IMR-90 (cell line): Measurements from ENCODE around the gene FNDC5. TPM values are rescaled to one million over a fixed set of nuclear protein-coding genes. Genes with fewer than 3 reads are reported as not detected.

ENCODE experiments used
- ATAC-seq: fragments of 200-7000 bp; cut with Tn5 transposase; 2 replicates; pipeline ENCODE4 v1.9.1; 2020; ENCODE audit warnings: low read depth, mild to moderate bottlenecking, moderate library complexity
- BruUV-seq: library from RNA; stranded (reverse); fragments of 400-500 nt; replicated peaks from 2 replicates; lab custom pipeline; 2021; lab: Mats Ljungman, UMichigan
- CTCF ChIA-PET: fragments of 300-600 bp; formaldehyde crosslinking; extraction: SDS; loops from one replicate; lab custom pipeline; 2021; ENCODE audit warnings: antibody characterized with exemption; lab: Yijun Ruan, JAX
- POLR2A ChIA-PET: fragments of 300-600 bp; sonication (Branson Sonifier 250); formaldehyde crosslinking; loops from one replicate; lab custom pipeline; 2022; ENCODE audit warnings: antibody characterized with exemption; ENCODE audit not compliant: unreplicated experiment; lab: Charles Lee
- DNase-seq: peaks from one replicate; pipeline ENCODE4 v3.0.0; 2013
- H2AFZ ChIP-seq: replicated peaks from 2 replicates; pipeline ENCODE3; 2013; ENCODE audit warnings: low read length, mild to moderate bottlenecking; ENCODE audit not compliant: poor library complexity
- H2AK5ac ChIP-seq: 2 replicates; pipeline ENCODE4 v1.6.1; 2013; ENCODE audit warnings: low read depth, low read length, inconsistent platforms
- H2AK9ac ChIP-seq: replicated peaks from 2 replicates; pipeline ENCODE3; 2013; ENCODE audit warnings: mild to moderate bottlenecking, low read depth, low read length, moderate library complexity; ENCODE audit not compliant: poor library complexity
- H2BK120ac ChIP-seq: 2 replicates; pipeline ENCODE4 v1.6.1; 2013; ENCODE audit warnings: low read depth, low read length, inconsistent platforms
- H2BK15ac ChIP-seq: 3 replicates; pipeline ENCODE4 v1.6.1; 2013; ENCODE audit warnings: low read depth, low read length, inconsistent platforms
- H2BK20ac ChIP-seq: 2 replicates; pipeline ENCODE4 v1.6.1; 2013; ENCODE audit warnings: low read depth, mild to moderate bottlenecking, inconsistent platforms, low read length, moderate library complexity
- H2BK5ac ChIP-seq: 2 replicates; pipeline ENCODE4 v1.6.1; 2013; ENCODE audit warnings: mild to moderate bottlenecking, low read depth, low read length, inconsistent platforms; ENCODE audit not compliant: poor library complexity, severe bottlenecking
- H3K14ac ChIP-seq: replicated peaks from 2 replicates; pipeline ENCODE4 v1.6.1; 2013; ENCODE audit warnings: low read depth, low read length, inconsistent platforms
- H3K18ac ChIP-seq: 2 replicates; pipeline ENCODE4 v1.6.1; 2013; ENCODE audit warnings: low read depth, low read length, control low read depth
- H3K23ac ChIP-seq: 2 replicates; pipeline ENCODE4 v1.6.1; 2013; ENCODE audit warnings: low read depth, low read length, inconsistent platforms
- H3K27ac ChIP-seq: 2 replicates; pipeline ENCODE4 v1.5.1; 2013; ENCODE audit warnings: mild to moderate bottlenecking, control low read depth, low read length; ENCODE audit not compliant: insufficient read depth
- H3K27me3 ChIP-seq: 2 replicates; pipeline ENCODE4 v1.6.1; 2013; ENCODE audit warnings: low read length; ENCODE audit not compliant: control insufficient read depth, insufficient read depth
- H3K36me3 ChIP-seq: 2 replicates; pipeline ENCODE4 v1.6.1; 2013; ENCODE audit warnings: low read length, mixed read lengths; ENCODE audit not compliant: control insufficient read depth, insufficient read depth
- H3K4ac ChIP-seq: 2 replicates; pipeline ENCODE4 v1.6.1; 2013; ENCODE audit warnings: low read depth, low read length, inconsistent platforms
- H3K4me1 ChIP-seq: 2 replicates; pipeline ENCODE4 v1.6.1; 2013; ENCODE audit warnings: low read length, mixed read lengths; ENCODE audit not compliant: control insufficient read depth, insufficient read depth
- H3K4me2 ChIP-seq: 2 replicates; pipeline ENCODE4 v1.6.1; 2013; ENCODE audit warnings: low read depth, mild to moderate bottlenecking, control low read depth, low read length, moderate library complexity
- H3K4me3 ChIP-seq: 2 replicates; pipeline ENCODE4 v1.5.1; 2013; ENCODE audit warnings: low read depth, mild to moderate bottlenecking, control low read depth, low read length, moderate library complexity; ENCODE audit not compliant: insufficient read depth
- H3K56ac ChIP-seq: 2 replicates; pipeline ENCODE4 v1.6.1; 2013; ENCODE audit warnings: low read length, inconsistent platforms; ENCODE audit not compliant: insufficient read depth; ENCODE audit errors: extremely low read depth
- H3K79me1 ChIP-seq, 2 experiments: 2 replicates each; pipeline ENCODE4 v1.6.1; 2013; ENCODE audit warnings: low read length in 2 of 2, inconsistent platforms in 1 of 2, low read depth in 1 of 2
- H3K9ac ChIP-seq: 2 replicates; pipeline ENCODE4 v1.6.1; 2013; ENCODE audit warnings: low read depth, low read length, control low read depth
- H3K9me1 ChIP-seq: 2 replicates; pipeline ENCODE4 v1.6.1; 2013; ENCODE audit warnings: low read length, inconsistent platforms; ENCODE audit not compliant: insufficient read depth
- H3K9me3 ChIP-seq: 2 replicates; pipeline ENCODE4 v1.6.1; 2013; ENCODE audit warnings: low read length; ENCODE audit not compliant: control insufficient read depth, insufficient read depth
- H4K20me1 ChIP-seq: 2 replicates; pipeline ENCODE4 v1.6.1; 2013; ENCODE audit warnings: low read length, inconsistent platforms; ENCODE audit not compliant: insufficient read depth
- H4K5ac ChIP-seq: 2 replicates; pipeline ENCODE4 v1.6.1; 2013; ENCODE audit warnings: mild to moderate bottlenecking, low read depth, low read length, control low read depth
- H4K8ac ChIP-seq, 2 experiments: 2 replicates each; pipeline ENCODE4 v1.6.1; 2013; ENCODE audit warnings: low read depth in 2 of 2, low read length in 2 of 2, control low read depth in 1 of 2, inconsistent platforms in 1 of 2
- H4K91ac ChIP-seq: 2 replicates; pipeline ENCODE4 v1.6.1; 2013; ENCODE audit warnings: low read depth, low read length, inconsistent platforms; ENCODE audit not compliant: insufficient read depth
- BHLHE40 ChIP-seq: fragments of 150-350 bp; IDR thresholded peaks from 2 replicates; pipeline ENCODE4 v1.6.1; 2016; ENCODE audit warnings: mild to moderate bottlenecking, low read depth, low read length
- CHD1 ChIP-seq: IDR thresholded peaks from 2 replicates; pipeline ENCODE4 v1.6.1; 2012; ENCODE audit warnings: low read depth, low read length, improper control_type of control experiment
- ELK1 ChIP-seq: fragments of 150-350 bp; IDR thresholded peaks from 2 replicates; pipeline ENCODE4 v1.6.1; 2016; ENCODE audit warnings: low read depth, mild to moderate bottlenecking, low read length, moderate library complexity, borderline replicate concordance
- FOS ChIP-seq: fragments of 150-350 bp; IDR thresholded peaks from 2 replicates; pipeline ENCODE4 v1.6.1; 2016; ENCODE audit warnings: low read depth, low read length
- MAFK ChIP-seq: IDR thresholded peaks from 2 replicates; pipeline ENCODE4 v1.6.1; 2012; ENCODE audit warnings: low read depth, low read length, improper control_type of control experiment
- MAZ ChIP-seq: IDR thresholded peaks from 2 replicates; pipeline ENCODE4 v1.6.1; 2012; ENCODE audit warnings: low read depth, mild to moderate bottlenecking, low read length, improper control_type of control experiment, moderate library complexity, borderline replicate concordance
- MXI1 ChIP-seq: IDR thresholded peaks from 2 replicates; pipeline ENCODE4 v1.6.1; 2012; ENCODE audit warnings: low read depth, mild to moderate bottlenecking, low read length, moderate library complexity, borderline replicate concordance
- POLR2A ChIP-seq: IDR thresholded peaks from 2 replicates; pipeline ENCODE4 v1.6.1; 2012; ENCODE audit warnings: mild to moderate bottlenecking, low read depth, low read length
- RAD21 ChIP-seq: IDR thresholded peaks from 2 replicates; pipeline ENCODE4 v1.6.1; 2012; ENCODE audit warnings: low read length, improper control_type of control experiment
- RCOR1 ChIP-seq: IDR thresholded peaks from 2 replicates; pipeline ENCODE4 v1.6.1; 2012; ENCODE audit warnings: mild to moderate bottlenecking, low read length, improper control_type of control experiment; ENCODE audit not compliant: insufficient replicate concordance
- RFX5 ChIP-seq: IDR thresholded peaks from 2 replicates; pipeline ENCODE4 v1.8.0; 2012; ENCODE audit warnings: low read depth, mild to moderate bottlenecking, low read length, moderate library complexity
- SMC3 ChIP-seq: fragments of 150-350 bp; IDR thresholded peaks from 2 replicates; pipeline ENCODE4 v1.6.1; 2016; ENCODE audit warnings: low read depth, mild to moderate bottlenecking, antibody characterized with exemption, low read length, moderate library complexity
- WGBS, 2 experiments: methylation state at CpG; one replicate each; pipeline versions ENCODE4 v1.1.5 to v1.1.7; 2013; ENCODE audit warnings: missing lambda C conversion rate in 2 of 2; ENCODE audit not compliant: insufficient read length in 1 of 2; ENCODE audit errors: extremely low coverage in 2 of 2; 5-methylcytosine and 5-hydroxymethylcytosine counted together
- dilution Hi-C: fragments of 300-500 bp; cut with HindIII; formaldehyde crosslinking; loops from one replicate; pipeline ENCODE4 v1.14.3; 2018; ENCODE audit warnings: low sequenced_read_pairs; ENCODE audit not compliant: unreplicated experiment
- in situ Hi-C: fragments of 300-500 bp; cut with MboI; formaldehyde crosslinking; loops from 3 replicates; pipeline ENCODE4 v1.14.3; 2019; ENCODE audit warnings: low sequenced_read_pairs, inconsistent platforms, mixed read lengths
- intact Hi-C: fragments of 100-400 bp; cut with micrococcal nuclease; formaldehyde crosslinking; loops from 2 replicates; pipeline ENCODE4 v1.10.0; 2022
- polyA plus RNA-seq, 3 experiments: library from polyadenylated mRNA; depleted of rRNA; stranded (reverse); fragments of >200 nt; gene quantifications; 2 replicates each; pipeline ENCODE4 v1.2.3, GENCODE V29; 2012; ENCODE audit warnings: low replicate concordance in 1 of 3
- total RNA-seq: library from RNA; depleted of rRNA; stranded (reverse); fragments of >200 nt; gene quantifications from 2 replicates; pipeline ENCODE4 v1.2.3, GENCODE V29; 2012
- TF ChIP-seq, protein P1 (sequence below): conservative IDR thresholded peaks from 2 replicates; pipeline ENCODE4 v1.5.1; 2012; ENCODE audit warnings: mild to moderate bottlenecking, low read depth, low read length, improper control_type of control experiment

The FNDC5 gene
- total and polyA plus RNA-seq, 2 of the 4 experiments (the other 2 are of a cell fraction), result 1.2 to 1.6 TPM

- no peak for TF ChIP-seq ELK1
These were observed 14.7 kb downstream of the FNDC5 start (continued) for GRCh38 chr1:32855861-32856617.

DNA sequence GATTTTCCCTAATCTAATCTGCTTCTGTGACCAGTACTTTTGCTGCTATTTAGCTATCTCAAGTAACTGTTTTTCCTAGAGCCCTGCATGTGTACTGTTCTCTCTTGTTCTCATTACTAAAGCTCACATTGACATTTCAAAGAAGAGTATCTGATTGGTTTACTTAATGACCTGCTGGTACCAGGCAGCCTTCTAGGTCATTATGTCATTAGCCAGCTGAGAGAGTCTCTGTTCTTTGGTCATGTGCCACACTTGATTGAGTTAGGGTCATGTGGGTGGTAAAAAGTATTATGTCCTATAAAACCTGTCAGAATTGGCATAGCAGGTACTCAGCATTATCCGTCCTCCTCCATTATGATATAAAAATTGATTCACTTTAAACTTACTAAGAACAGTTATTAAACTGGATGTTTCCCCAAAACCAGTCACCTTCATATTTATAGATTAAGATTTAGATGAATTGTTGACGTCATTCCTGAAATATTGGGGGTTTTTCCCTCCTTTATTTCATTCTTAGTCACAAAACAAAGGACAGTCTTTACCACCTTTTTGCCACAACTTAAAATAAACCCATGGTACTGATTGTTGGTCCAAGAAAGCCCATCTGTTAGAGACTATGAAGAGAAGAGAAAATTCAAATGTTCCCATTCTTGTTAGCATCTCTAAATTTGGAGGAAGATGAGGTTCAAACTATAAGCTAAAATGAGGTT is 22.2 kb downstream of the FNDC5 start:
- intact Hi-C loops, result no loop called here
- Histone ChIP-seq H3K14ac (no peak overlapping the region), H3K9ac (no peak overlapping the region), H3K18ac (no peak overlapping the region), H3K4me1 (no peaks in the 10 kb centered on the region), H2AK5ac (no peak overlapping the region), H3K4ac (no peak overlapping the region), H3K23ac (no peak overlapping the region), H3K9me3 (no peaks in the 10 kb centered on the region), H4K91ac (no peak overlapping the region), H4K5ac (no peak overlapping the region), H4K8ac (no peak overlapping the region), H2BK15ac (no peak overlapping the region), H3K4me3 (no peak overlapping the region), H2BK20ac (no peak overlapping the region), H3K4me2 (no peak overlapping the region), H3K56ac (no peak overlapping the region), H2BK120ac (no peak overlapping the region), H3K9me1 (no peaks in the 10 kb centered on the region), H3K36me3 (peaks cover 21% of the 10 kb centered on the region), H2AFZ (no peak overlapping the region), H2BK5ac (no peak overlapping the region), H3K79me1 (peaks cover 4 to 10% of the 10 kb centered on the region in 2 experiments; a peak in 2 of 4 replicates), H4K20me1 (no peaks in the 10 kb centered on the region), H3K27ac (no peak overlapping the region), H3K27me3 (no peaks in the 10 kb centered on the region), H2AK9ac (no peak overlapping the region)
- DNase-seq (no peak), ATAC-seq (no peak)
- ChIA-PET CTCF (interaction anchor here (1.0 kb wide), 1 partner anchor 13 kb away, joined by 3 read pairs; no protein-coding TSS in a partner anchor), POLR2A (interaction anchor here (0.6 kb wide), 1 partner anchor 9 kb away, joined by 8 read pairs; no protein-coding TSS in a partner anchor)
- WGBS, 2 experiments, result no CpG with 5 or more reads among the region's 2 CpGs
- dilution Hi-C loops, result no loop called here
- in situ Hi-C loops, result no loop called here
- BruUV-seq, result TSS peak; percentile 4
- TF ChIP-seq, protein P1, sequence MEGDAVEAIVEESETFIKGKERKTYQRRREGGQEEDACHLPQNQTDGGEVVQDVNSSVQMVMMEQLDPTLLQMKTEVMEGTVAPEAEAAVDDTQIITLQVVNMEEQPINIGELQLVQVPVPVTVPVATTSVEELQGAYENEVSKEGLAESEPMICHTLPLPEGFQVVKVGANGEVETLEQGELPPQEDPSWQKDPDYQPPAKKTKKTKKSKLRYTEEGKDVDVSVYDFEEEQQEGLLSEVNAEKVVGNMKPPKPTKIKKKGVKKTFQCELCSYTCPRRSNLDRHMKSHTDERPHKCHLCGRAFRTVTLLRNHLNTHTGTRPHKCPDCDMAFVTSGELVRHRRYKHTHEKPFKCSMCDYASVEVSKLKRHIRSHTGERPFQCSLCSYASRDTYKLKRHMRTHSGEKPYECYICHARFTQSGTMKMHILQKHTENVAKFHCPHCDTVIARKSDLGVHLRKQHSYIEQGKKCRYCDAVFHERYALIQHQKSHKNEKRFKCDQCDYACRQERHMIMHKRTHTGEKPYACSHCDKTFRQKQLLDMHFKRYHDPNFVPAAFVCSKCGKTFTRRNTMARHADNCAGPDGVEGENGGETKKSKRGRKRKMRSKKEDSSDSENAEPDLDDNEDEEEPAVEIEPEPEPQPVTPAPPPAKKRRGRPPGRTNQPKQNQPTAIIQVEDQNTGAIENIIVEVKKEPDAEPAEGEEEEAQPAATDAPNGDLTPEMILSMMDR, result no peak
- TF ChIP-seq RCOR1, result no peak
- no peak for TF ChIP-seq FOS
- TF ChIP-seq POLR2A, result no peak
- TF ChIP-seq BHLHE40, result no peak
- TF ChIP-seq SMC3, result no peak
- no peak for TF ChIP-seq RAD21
- TF ChIP-seq MXI1, result no peak
- no peak for TF ChIP-seq CHD1
- no peak for TF ChIP-seq RFX5
- no peak for TF ChIP-seq MAZ
- TF ChIP-seq MAFK, result no peak
